Activated T-cell treated with anti-CD3 and anti-CD28 coated beads for 4 hours (primary cell): Measurements from ENCODE around the gene GNAO1.
A peak's percentile ranks its signal among the peaks of the same experiment; 100 is the strongest.

ENCODE experiments used
- DNase-seq: peaks from one replicate; pipeline ENCODE4 v3.0.0-alpha.2; 2020

The GNAO1 gene

DNA sequence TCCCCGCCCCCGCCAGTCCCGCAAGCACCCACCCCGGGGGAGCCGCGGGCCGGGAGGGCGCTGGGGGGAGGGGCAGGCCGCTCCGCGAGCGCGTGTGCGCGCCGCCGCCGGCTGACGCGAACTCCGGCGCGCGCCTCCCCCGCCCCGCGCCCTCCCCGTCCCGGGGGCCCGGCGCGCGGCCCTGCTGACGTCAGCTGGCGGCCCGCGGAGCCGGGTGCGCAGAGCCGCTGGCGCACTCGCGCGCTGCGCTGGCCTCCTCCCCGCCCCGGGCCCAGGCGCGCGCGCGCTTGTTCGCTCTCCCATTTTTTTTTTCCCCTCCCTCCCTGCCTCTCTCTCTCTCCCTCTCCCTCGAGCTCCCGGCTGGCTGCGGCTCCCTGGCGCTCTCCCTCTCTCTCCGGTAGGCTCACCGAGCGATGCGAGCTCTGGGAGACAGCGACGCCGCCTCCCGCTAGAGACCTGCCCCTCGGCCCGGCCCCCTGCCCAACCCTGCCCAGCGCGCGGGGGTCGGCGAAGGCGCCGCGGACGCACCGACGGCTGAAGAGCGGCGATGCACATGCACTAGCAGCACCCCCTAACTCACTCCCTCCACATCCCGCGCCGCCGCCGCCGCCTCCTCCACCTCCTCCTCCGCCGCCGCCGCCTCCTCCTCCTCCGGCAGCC lies at the start of gene GNAO1:
Gene GNAO1, plus strand, starts transcription at position 334 of the 660 bp plus-strand sequence. CDS start 747 bp downstream, outside the sequence.
- DNase-seq: peak; percentile 49

DNA sequence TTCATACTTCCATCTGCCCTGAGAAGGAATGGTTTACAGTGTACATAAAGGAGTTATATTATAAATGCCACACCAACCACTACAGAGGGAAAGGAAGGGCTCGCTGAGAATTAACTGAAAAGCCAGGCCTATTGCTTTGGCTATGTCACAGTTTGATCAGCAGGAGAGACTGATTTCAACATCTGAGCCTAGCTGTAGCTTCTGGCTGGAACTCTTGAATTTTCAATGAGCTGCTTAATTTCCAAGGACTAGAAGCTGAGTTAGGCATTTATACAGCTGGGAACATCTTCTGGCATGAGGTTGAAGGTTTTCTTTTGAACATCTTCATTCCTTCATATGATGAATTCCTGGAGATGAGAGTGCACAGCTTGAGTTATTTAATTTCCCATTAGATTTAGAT lies 47.6 kb upstream of the GNAO1 start:
- DNase-seq: no peak

DNA sequence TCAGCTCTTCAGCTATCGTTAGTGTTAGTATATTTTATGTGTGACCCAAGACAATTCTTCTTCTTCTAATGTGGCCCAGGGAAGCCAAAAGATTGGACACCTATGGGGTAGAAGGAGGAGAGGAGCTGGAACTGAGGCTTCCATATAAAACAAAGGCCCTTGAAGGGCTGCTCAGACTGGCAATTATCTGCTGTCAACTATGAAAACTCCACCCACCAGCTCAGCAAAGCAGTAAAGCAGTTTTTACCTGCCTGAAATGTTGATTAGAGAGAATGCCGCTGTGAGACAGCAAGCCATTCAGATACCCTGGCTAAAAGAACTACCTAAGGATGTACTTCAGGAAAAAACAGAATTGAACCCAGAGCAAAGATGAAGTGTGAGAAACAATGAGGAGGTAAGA lies 45.9 kb upstream of the GNAO1 start:
- DNase-seq: no peak

DNA sequence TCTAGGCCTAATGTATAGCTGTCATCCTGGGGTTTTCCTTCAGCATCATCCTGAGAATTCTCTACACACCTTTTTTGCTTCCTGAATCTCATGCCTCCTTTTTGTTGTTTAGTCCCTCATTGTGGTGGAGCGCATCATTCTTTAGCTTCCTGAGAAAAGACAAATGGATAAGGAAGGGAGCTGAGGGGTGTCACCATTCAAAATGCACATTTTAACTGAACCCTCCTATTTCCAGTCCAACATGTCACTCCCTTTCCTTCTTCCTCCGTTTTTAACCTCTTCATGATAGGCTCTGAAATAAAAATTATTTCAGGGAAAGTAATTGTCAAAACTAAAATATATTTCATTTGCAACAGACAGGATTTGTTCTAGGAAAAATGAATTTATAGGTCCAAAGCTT lies 39.7 kb upstream of the GNAO1 start:
- no peak for DNase-seq

DNA sequence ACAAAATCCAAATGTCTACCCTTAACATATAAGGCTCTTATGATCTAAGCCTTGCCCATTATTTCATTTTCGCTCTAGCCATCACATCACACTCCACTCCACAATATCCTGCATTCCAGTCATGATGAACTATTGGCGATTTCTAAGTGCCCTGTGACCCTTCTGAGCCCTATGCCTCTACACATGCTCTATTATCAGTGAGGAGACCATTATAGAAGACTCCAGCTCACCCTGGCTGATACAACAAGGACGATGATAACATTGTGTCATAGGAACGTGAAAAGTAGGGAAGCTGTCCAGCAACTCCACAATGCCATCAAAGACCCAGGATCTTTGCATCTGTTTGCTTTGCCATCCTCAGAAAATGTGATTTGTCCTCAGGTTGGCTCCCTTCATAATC lies 29.6 kb upstream of the GNAO1 start:
- DNase-seq: no peak

DNA sequence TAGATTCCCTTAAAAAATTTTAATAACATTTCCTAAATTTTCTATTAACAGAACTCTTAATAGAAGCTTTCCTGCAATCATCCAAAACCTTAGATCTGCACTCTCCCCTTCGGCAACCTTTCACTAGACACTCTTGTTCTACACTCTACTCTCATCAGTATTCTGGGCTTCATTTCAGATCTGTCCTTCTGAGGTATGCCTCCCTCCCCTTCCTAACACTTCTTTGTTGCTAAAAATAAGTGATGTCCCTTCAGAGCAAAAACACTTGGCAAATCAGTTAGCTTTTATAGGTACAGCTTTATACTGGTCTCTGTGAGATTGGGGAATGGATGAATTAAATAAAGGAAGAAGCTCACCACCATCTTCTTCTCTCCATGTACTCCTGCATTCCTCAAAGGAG lies 28.2 kb upstream of the GNAO1 start:
- DNase-seq: no peak

DNA sequence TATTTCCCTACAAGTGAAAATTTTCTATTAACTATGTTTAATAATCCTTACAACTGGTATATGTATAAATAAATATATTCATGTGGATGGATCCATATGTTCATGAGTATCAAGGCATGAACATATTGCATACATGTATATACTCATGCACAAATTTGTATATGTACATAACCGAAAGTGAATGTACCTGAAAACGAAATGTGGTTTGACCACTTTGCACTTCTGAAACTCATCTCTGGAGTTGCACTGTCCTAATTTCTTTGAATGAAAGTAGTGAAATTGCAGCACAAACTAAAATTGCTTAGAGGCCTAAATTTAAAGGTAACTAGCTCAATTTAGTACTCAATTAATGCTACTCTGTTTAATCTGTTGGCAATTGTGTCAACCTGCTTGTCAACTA lies 27.4 kb upstream of the GNAO1 start:
- DNase-seq: no peak

DNA sequence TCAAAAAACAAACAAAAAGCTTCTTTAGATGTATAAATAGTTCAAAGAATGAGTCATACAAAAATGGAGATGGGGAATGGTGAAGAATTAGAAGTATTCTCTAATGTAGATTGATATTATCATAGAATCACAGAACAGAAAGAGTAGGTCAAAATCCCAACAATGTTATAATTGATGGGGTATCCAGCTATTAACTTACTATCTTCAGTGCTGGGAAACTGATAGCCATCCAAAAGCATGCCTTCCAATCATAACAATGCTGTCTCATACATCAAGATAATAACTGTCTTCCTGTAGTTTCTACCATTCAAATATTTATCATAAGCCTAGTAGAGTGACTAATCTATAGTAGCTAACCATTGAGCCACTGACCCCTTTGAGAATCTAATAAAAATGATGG lies 26.7 kb upstream of the GNAO1 start:
- DNase-seq: no peak

DNA sequence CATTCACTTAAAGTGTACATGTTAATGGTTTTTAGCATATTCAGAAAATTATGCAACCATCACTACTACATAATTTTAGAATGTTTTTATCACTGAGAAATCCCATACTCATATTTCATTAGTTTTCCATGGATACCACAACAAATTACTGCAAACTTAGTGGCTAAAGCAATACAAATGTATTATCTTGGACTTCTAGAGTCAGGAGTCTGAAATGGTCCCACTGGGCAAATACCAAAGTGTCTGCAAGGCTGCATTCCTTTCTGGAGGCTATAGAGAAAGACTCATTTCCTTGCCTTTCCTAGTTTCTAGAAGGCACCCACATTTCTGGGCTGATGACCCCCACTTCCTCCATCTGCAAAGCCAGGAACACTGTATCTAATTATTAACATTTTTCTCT lies 16.9 kb upstream of the GNAO1 start:
- no peak for DNase-seq

DNA sequence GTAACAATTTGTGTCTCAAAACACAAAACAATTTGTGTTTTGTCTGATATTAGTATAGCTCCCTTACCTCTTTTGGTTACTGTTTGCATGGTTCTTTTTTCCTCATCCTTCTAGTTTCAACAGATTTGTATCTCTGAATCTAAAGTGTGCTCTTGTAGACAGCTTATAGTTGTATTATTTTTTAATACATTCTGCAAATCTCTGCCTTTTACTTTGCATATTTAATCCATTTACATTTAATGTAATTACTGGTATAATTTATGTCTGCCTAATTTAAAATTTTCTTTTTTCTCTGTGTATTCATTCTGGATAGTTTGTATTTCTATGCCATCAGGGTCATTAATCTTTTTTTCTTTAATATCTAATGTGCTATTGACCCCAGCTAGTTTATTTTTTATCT lies 9.9 kb upstream of the GNAO1 start:
- DNase-seq: no peak

DNA sequence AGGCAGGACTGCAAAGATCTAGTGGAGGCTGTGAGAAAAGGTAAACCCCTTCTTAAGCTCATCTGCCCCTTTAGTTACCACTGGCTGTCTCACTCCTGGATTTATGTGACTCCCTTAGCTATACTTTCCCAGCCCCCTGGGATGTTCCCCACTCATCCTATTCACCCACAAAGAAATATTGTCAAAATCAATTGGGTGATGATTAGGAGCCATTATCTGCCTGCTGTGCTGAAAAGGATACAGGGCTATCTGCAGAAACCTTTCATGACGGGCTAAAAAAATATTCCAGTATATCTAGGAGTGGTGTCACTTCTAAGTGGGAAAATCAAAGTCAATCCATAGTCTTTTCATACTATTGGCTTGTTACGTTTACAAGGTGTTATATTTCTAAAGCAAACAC lies 8.0 kb upstream of the GNAO1 start:
- DNase-seq: no peak

DNA sequence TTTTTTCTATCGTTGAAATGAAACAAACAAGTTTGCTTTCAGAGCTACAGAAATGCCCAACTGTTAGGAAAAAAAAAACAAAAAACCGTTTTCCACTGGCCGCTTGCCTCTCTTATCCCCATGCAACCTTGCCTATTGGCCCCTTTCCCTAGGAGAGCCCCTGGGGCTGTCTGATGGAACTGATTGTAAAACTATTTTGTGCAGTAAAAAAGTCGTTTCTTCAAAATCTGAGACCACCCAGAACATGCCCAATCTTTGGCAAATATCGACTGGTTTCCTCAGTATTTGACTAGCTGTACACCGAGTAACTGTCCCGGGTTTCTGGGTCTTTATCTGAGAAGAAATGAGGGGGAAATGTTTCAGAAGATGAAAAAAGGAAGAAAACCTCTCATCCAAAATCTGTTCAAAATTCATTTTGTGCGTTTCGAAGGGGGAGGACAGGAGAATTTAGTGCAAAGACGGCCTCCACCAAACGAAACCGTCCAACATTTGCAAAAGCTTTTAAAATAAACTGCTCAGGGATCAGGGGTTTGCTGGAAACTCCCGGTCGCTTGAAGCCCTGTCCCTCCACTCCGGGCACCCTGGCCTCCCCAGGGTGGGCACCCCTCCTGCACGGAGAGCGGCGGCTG lies 1.1 kb upstream of the GNAO1 start:
- no peak for DNase-seq

DNA sequence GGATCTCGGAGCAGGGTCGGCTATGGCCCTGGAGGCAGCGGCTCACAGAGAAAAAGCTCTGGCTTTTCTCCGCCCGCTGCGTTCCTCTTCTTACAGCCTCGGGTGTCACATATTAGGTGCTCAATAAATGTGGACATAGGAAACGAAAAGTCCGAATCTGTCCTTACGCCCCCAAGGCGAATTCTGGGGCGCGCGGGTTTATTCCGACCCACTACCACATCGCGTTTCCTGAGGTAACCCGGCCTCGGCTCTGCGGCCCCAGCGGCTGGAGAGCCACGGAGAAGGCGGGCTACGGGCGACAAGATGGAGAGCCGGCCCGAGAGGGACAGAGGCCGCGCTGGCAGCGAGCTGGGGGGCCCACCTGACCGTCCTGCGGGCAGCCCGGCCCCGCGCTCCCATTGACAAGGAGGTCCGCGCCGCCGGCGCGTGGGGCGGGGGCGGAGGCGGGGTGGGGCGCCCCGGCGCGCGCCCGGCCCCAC lies 573 bp upstream of the GNAO1 start:
- no peak for DNase-seq

DNA sequence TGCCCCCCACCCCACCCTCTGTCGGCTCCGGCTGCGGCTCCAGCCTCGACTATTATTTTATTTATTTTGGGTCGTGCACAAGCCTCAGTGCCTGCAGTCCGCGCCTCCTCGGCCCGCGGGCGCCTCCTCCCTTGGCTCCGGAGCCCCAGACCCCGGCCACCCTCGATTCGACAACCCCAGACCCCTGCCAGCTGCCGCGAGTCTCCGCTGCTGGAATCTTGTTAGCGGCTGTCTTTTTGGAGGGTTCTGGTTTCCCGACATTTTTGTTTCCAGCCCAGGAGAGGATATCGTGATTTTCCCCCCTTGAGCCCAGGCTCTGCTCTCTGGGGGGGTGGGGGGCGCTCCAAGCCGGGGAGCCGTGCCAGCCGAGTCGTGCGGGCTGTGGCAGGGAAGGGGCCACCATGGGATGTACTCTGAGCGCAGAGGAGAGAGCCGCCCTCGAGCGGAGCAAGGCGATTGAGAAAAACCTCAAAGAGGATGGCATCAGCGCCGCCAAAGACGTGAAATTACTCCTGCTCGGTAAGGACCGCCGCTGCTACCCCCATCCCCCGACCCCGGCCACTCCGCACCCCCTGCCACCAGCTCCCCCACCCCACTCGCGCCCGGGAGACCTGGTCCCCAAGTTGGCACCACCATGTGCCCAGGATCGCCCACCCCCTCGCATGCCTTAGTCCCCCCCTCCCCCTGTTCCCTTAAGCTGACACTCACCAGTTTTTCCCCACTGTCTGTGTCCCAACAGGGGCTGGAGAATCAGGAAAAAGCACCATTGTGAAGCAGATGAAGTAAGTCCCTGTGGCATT lies 746 bp downstream of the GNAO1 start:
- no peak for DNase-seq

DNA sequence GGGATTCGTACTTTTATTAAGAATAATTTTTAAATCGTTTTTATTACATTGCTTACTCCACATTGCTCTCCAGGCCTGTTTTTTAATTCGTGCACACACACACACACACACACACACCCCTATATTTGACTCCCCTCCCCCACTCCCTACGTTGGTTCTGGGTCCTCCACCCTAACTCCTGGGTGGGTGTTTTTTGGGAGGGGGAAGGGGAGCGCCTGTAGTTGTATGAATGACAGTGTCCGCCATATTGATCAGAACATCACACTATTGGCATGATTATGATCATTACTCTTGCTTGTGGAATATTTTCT lies 1.3 kb downstream of the GNAO1 start:
- no peak for DNase-seq

DNA sequence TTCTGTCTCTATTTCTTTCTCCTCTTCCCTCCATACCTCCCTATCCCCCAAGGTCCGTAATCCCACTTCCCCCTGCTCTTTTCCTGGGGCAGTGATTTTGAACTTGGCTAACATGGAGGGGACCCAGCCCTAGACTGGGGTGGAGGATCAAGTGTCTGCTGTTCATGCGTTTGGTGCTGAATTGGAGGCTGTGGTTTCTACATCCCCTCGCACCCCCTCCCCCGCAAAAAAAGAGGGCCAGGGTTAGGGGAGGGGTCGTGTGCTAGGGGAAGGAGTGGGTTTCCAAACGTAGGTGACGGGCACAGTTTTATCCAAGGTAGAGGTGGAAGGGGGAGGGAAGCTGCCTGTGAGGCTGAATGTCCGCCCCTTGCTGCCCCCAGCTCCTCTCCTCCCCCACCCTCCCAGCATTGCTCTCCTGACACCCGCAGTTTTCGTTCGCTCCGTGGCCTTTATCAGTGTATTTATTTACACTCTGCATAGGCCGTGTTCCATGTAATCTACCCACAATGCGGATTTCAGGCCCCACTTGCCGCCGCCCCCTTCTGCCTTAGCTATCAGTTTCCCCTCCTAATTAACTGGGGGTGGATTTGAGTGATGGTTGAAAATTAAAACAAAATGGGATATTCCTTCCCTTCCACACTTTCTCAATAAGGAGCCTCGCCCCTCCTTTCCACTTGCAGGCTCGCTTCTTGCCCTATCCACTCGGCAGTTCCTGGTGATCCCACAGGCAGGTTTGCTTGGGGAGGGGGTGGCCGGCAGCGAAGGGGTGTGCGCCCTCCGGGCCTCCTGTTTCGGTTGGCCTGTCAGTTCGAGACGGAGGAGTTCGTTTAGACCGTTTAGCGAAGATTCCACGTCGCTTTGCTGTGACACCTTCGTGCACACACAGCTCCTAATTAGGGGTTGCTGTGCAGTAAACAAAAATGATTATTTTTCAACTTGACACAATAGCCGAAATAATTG lies 2.0 kb downstream of the GNAO1 start:
- DNase-seq: no peak

DNA sequence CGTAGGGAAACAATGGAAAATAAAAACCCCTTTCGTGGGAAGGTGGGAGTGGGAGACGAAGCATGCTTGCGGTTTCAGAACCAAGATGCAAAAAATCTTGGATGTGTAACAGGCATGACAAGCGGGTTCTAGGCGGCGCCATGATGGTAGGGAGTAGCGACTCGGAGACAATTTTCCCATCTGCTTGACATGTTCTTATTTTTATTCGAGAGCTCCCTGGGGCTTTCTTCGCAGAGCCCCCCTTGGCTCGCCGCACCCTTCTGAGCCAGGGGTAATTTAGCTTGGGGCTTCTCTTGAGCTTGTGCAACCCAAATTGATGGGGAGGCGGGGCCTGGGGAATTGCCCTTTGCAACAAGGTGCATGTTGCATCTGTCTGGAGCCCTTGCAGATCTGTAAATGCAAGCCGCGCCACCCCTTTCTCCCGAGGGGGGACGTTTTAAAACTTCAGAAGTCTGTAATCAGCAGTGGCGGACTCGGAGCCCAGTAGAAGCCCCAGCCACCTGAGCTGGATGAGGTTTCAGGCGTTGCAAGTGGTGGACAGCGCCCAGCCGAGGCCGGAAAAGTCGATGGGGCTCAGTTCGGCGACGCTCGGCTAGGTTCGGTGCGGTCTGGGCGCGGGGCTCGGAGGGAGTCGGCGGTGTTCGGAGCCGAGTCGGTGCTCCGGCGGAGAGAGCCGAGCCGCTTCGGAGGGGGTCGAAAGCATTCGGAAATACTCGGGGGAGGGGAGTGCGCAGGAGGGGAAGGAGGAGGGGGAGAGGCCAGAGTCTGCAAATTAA lies 2.9 kb downstream of the GNAO1 start:
- DNase-seq: peak; percentile 29

DNA sequence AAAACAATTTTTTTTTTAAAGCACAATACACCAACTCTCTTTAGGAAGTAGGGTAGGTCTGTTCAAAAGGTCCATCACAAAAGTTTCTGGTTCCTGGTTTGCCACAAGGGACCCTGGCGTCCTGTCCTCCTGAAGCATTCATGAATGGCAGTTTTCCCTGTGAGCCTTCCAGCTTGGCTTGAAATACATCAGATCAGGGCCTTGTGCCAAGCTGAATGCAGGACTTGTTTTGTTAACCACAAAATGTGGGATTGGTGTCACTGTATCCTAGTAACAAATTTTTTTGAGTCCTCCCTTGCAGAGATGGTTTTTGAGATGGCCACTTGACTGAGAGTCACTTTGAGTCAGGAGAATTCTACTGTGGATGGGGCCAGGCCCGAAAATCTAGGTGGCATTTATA lies 3.9 kb downstream of the GNAO1 start:
- DNase-seq: no peak

DNA sequence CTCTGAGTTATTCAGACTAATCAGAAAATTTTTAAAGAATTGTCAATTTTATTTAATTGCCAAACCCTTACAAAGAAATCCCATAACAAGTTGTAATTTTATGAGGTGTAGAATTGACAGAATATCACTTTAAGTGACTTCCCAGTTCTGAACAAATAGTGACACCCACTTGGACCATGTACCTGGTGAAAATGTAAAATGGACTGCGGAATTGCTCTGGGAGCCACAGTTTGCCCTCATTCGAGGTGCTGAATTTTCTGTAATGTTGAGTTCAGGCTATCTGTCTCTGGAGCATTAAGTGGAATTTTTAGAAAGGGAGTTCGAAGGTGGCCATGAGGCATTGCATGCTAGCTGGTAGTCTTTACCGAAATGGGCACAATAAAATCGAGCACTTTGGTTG lies 5.1 kb downstream of the GNAO1 start:
- no peak for DNase-seq

DNA sequence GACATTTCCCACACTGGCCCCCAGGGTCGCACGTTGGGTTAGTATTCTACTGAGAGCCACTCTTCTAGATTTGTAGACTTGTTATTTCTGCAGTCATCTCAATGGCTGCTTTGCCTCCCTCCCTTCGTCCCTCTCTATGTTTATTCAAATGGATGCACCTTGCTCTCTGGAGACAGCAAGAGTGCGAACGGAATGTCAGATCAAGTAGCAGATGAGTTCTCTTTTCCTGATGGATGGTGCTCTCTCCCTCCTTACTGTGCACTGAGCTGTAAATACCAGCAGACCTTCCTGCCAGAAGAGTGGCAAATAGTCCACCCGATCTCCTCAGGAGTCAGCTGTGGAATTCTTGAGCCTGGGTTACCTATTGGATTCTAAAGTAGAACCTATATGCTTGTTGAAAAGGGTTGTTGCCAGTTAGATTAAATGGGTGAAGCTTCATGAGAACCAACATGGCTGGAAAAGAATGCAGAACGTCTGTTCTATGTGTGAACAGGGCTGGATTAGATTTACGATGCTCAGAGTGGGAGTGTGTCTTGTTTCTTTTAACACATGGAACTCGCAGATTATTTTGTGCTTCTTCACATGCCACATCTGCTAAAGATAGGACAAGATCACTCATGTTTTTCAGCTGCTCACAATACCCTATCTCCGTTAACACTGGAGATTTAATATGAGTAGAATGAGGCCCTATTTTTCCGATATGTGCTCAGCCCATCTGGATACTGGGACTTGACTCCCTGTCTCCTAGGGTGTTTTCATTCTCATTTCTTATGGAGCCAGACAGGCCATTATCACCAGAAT lies 6.1 kb downstream of the GNAO1 start:
- no peak for DNase-seq

DNA sequence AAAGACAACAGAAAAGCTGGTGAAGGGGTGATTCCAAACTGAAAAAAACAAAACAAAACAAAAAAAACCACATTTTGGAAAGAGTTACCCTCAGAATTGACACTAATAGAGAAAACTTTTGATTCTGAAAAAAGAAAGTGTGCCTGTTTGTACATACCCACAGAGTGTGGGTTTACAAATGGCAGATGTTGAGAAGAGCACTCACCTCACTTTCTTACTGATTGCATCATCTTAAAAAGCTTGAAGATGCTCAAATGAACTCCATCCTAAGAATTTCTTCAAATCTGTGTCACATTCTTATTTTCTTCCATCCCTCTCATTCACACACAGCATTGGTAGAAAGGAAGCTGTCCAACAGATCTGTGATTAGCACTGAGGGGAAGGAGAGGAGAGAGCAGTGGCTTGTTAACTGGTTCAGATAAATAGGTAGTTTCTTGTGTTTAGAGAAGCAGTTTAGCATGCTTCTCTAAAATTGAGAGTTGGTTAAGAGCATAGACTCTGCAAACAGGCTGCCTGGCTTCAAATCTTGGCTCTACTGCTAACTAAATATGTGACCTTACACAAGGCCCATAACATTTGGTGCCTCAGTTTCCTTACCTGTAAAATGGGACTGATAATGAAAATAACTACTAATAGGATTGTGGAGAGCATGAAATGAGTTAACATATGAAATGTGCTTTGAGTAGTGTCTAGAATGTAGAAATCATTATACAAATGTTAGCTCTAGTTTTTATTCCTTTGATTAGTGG lies 6.9 kb downstream of the GNAO1 start:
- no peak for DNase-seq
